ENCODE results near the gene GCSH. TPM values are rescaled to one million over a fixed set of nuclear protein-coding genes. Genes with fewer than 3 reads are reported as not detected.

The GCSH gene
- total RNA-seq, 1 donor from 2014 or later: 41.1 TPM

DNA sequence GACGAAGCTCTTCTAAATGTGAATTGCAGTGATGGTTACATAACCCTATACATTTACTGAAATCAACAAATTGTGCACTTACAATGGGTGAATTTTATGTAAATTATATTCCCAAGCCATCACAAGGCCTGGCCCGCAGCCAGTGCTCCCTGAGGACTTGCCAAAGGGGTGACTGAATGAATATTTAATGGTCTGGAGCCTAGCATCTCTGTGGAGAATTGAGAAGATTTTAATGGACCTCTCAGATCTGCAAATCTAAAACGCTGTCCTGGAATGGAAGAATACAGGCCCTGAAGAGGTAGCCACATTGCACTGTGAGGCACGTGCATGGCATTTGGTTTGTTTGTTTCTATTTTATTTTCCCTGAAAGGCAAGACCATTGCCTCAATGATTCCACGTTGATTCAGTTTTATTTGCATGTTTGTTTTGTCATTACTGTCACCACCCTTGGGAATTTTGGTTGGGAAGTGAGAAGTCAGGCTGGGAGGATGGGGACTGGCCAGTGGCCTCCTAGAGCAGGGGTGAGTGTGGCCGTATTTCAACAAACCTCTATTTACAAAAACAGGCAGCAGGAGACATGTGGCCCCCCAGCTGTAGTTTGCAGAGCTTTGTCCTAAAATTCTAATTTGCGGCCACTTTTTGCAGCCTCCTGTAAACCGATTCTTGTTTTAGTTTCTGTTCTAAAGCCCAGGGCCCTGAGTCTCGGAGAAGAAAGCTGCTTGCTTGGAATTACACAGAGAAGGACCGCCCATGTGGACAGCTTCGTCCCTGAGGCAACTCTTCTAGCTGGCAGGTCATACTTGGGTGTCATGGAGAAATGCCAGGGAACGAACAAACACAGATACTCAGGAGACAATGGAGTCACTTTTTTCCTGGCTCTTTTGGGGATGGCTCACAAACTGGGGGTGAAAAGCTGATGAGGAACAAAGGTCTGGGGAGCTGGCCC is 40.5 kb upstream of the GCSH start:
- H3K9me3 Mint-ChIP-seq (ENCODE audit: unreplicated experiment): no peaks in the 10 kb centered on the region
- H2AFZ ChIP-seq (ENCODE audit: low read depth, low read length): peak overlapping the region; percentile 21
- peak overlapping the region; percentile 49 for H3K4me2 ChIP-seq (ENCODE audit: low read length)
- no peaks in the 10 kb centered on the region for H3K4me1 ChIP-seq (ENCODE audit: insufficient read depth, low read length)
- DNase-seq (ENCODE audit: low read depth): no peak
- TF ChIP-seq, protein P1, sequence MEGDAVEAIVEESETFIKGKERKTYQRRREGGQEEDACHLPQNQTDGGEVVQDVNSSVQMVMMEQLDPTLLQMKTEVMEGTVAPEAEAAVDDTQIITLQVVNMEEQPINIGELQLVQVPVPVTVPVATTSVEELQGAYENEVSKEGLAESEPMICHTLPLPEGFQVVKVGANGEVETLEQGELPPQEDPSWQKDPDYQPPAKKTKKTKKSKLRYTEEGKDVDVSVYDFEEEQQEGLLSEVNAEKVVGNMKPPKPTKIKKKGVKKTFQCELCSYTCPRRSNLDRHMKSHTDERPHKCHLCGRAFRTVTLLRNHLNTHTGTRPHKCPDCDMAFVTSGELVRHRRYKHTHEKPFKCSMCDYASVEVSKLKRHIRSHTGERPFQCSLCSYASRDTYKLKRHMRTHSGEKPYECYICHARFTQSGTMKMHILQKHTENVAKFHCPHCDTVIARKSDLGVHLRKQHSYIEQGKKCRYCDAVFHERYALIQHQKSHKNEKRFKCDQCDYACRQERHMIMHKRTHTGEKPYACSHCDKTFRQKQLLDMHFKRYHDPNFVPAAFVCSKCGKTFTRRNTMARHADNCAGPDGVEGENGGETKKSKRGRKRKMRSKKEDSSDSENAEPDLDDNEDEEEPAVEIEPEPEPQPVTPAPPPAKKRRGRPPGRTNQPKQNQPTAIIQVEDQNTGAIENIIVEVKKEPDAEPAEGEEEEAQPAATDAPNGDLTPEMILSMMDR (IDR thresholded peaks at IDR 0.05; ENCODE audit: insufficient read depth, low read depth, low read length): no peak
- no peak for TF ChIP-seq EZH2 (IDR thresholded peaks at IDR 0.05; ENCODE audit: insufficient read depth, low read length)
- no peak overlapping the region for H3K9ac ChIP-seq (ENCODE audit: low read length)
- no peaks in the 10 kb centered on the region for H3K4me1 Mint-ChIP-seq (ENCODE audit: low read depth, unreplicated experiment)
- H3K79me2 ChIP-seq (ENCODE audit: insufficient read depth, low read length): no peaks in the 10 kb centered on the region
- H3K27me3 Mint-ChIP-seq (ENCODE audit: low read depth, unreplicated experiment): peaks cover 2% of the 10 kb centered on the region
- no peaks in the 10 kb centered on the region for H3K27me3 ChIP-seq (ENCODE audit: insufficient read depth, low read length)
- no peak for FAIRE-seq
- no peaks in the 10 kb centered on the region for H4K20me1 ChIP-seq (ENCODE audit: insufficient read depth, low read length)
- H3K4me3 ChIP-seq (ENCODE audit: insufficient read depth, low read depth, low read length): no peak overlapping the region
- no peak overlapping the region for H3K27ac ChIP-seq (ENCODE audit: low read depth, low read length)
- H3K9me3 ChIP-seq (ENCODE audit: insufficient read depth, low read depth, low read length): no peaks in the 10 kb centered on the region
- no peak overlapping the region for H3K4me3 Mint-ChIP-seq (ENCODE audit: unreplicated experiment)
- H3K36me3 Mint-ChIP-seq (ENCODE audit: low read depth, unreplicated experiment): no peaks in the 10 kb centered on the region
- H3K36me3 ChIP-seq (ENCODE audit: insufficient read depth, low read length): no peaks in the 10 kb centered on the region
- no peak overlapping the region for H3K27ac Mint-ChIP-seq (ENCODE audit: unreplicated experiment)

DNA sequence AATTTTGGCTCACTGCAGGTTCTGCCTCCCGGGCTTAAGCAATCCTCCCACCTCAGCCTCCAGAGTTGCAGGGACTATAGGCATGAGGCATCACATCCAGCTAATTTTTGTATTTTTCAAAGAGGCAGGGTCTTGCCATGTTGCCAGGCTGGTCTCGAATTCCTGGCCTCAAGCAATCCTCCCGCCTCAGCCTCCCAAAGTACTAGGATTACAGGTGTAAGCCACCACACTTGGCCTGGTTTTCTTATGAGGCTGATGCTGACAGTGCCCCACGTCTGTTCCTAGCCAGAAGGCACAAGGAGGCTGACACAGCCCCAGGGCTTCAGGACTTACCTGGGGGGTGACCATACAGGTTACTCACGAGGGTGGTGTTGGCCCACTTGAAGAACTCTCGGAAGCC is 33.9 kb upstream of the GCSH start:
- Mint-ChIP-seq H3K27me3 (ENCODE audit: low read depth, unreplicated experiment) (peaks cover 7% of the 10 kb centered on the region), H3K27ac (ENCODE audit: unreplicated experiment) (no peak overlapping the region), H3K4me3 (ENCODE audit: unreplicated experiment) (no peak overlapping the region), H3K9me3 (ENCODE audit: unreplicated experiment) (no peaks in the 10 kb centered on the region), H3K4me1 (ENCODE audit: low read depth, unreplicated experiment) (peaks cover 6% of the 10 kb centered on the region), H3K36me3 (ENCODE audit: low read depth, unreplicated experiment) (peaks cover 2% of the 10 kb centered on the region)
- FAIRE-seq: no peak
- Histone ChIP-seq H2AFZ (ENCODE audit: low read depth, low read length) (no peak overlapping the region), H3K4me2 (ENCODE audit: low read length) (no peak overlapping the region), H4K20me1 (ENCODE audit: insufficient read depth, low read length) (no peaks in the 10 kb centered on the region), H3K27me3 (ENCODE audit: insufficient read depth, low read length) (no peaks in the 10 kb centered on the region), H3K9me3 (ENCODE audit: insufficient read depth, low read depth, low read length) (no peaks in the 10 kb centered on the region), H3K27ac (ENCODE audit: low read depth, low read length) (no peak overlapping the region), H3K9ac (ENCODE audit: low read length) (no peak overlapping the region), H3K4me3 (ENCODE audit: insufficient read depth, low read depth, low read length) (no peak overlapping the region), H3K4me1 (ENCODE audit: insufficient read depth, low read length) (no peaks in the 10 kb centered on the region), H3K79me2 (ENCODE audit: insufficient read depth, low read length) (no peaks in the 10 kb centered on the region), H3K36me3 (ENCODE audit: insufficient read depth, low read length) (no peaks in the 10 kb centered on the region)
- DNase-seq (ENCODE audit: low read depth): no peak
- TF ChIP-seq, protein P1 (IDR thresholded peaks at IDR 0.05; ENCODE audit: insufficient read depth, low read depth, low read length): no peak
- TF ChIP-seq EZH2 (IDR thresholded peaks at IDR 0.05; ENCODE audit: insufficient read depth, low read length): no peak
